Raji (cell line): Measurements from ENCODE around the gene CACNA1F.

Source experiments
- POLR2A ChIP-seq: IDR thresholded peaks from 2 replicates; pipeline ENCODE4 v1.6.1; 2011; ENCODE audit warnings: low read depth, low read length, control low read depth; ENCODE audit not compliant: insufficient read depth

CACNA1F gene

DNA sequence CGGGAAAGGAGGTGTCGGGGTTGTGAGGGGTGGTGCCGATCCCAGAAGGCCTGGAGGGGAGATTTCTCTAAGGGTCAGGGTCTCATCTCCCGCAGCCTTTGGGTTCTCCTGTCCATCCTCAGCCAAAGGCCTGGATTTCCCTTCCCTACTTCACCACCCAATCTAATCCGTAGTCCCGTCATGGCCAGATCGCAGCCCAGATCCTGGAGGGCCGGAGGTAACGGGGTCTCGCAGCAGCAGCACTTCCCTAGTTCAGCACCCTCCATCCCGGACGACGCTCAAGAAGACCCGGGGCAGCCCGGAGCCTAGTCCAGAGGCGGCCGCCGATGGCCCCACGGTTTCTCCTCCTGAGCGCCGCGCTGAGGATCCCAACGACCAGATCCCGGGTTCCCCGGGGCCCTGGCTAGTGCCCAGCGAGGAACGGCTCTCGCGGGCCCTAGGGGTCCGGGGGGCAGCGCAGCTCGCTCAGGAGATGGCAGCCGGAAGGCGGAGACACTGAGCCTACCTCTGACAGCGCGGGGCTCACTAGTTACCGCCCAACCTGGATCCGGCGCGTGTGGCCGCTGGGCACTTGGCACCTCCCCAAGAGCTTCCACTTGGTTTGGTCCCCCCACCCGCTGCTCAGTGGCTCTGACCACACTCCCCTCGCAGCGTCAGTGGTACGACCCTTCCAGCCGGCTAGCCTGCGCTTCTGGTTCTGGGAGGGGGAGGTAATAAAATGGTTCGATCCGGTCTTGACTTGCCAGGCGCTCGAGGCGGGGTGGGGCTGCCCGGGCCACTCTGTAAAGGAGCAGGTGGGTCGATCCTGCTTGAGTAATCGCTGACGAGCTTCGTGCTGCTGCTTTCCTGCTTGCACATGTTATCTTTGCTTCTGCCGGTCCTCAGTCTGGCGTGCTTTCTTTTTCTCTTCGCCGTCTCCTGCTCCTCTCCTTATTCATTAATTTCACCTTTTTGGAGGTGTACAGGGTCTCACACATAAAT is 66.9 kb downstream of the CACNA1F start:
- no peak for TF ChIP-seq POLR2A

DNA sequence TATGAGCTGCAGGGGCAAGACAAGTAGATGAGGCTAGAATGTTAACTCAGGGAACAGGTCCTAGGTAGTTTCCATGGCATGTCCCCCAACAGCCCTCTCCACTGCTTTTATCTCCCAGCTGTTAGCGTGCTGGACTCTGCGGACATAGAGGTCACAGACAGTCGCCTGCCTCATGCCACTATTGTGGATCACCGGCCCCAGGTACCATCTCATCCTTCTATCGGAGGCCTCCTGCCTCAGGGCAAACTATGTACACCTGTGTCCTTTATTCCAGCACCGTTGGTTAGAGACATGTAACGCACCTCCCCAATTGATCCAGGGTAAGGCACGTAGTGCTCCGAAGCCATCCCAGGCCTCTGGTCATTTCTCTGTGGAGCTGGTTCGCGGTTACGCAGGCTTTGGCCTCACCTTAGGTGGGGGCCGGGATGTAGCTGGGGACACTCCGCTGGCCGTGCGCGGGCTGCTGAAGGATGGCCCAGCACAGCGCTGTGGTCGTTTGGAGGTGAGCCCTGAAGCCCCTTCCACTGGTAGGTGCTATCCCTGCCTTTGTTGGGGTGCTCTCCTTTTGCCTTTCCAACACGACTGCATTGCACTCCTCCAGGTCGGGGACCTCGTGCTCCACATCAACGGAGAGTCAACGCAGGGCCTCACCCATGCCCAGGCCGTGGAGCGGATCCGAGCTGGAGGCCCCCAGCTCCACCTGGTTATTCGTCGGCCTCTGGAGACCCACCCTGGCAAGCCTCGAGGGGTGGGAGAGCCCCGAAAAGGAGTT is 68.4 kb downstream of the CACNA1F start:
- no peak for TF ChIP-seq POLR2A

DNA sequence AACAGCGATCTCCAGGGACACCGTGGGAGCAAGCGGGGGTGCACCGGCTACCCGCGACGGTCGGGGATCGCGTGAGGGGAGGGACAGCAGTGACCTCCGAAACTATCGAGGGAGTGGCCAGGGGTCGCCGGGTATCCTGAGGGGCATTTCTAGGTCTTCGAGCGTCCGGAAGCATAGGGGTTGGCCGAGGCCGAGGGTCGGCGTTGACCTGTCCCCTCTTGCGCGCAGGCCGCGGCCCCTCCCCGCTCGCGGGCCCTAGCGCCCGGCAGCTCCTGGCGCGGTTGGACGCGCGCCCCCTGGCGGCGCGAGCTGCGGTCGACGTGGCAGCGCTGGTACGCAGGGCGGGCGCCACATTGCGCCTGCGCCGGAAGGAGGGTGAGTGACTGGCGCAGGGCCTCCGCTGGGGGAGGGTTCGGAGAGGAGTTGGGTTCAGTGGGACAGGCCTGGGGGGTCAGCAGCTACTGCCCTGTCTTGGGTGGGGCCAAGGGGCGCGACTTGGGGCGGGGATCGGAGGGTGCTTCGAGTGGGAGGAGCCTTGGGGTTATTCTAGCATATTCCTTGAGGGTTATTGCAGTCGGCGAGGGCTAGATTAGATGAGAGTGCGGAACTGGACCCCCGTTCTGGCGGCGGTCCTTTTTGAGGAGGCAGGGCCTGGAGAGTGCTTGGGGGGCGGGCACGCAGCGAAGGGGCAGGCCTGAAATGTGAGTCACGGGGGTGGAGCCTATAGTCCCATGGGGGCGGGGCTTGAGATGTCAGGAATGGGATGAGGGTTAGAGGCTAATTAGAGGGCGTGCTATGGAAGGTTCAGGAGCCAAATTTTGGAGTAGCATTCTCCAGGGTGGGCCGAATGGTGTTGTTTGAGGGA is 69.4 kb downstream of the CACNA1F start:
- peak; percentile 32; the same call in 1 of the 2 replicates for TF ChIP-seq POLR2A

DNA sequence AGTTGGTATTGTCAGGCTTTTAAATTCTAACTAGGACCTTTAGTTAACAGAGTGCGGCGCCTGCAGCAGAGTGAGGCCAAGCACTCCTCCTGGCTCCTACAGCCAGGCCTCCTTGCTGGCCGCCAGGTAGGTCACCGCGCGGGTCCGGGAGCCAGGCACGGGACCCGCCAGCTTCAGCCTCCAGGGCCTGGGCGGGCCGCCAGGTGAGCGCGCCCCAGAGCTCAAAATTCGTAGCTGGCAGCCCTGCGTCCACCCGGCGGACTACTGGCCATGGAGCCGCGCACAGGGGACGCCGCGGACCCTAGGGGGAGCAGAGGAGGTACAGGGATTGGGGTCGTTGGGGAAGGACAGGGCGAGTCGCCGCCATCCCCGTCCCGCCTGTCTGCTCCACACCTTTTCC is 70.5 kb downstream of the CACNA1F start, which contains the start of gene MAGIX:
Gene MAGIX (plus strand): TSS at position 139 of the 400 bp plus-strand sequence. CDS start 132 bp downstream, at position 271.
- TF ChIP-seq POLR2A, result no peak

DNA sequence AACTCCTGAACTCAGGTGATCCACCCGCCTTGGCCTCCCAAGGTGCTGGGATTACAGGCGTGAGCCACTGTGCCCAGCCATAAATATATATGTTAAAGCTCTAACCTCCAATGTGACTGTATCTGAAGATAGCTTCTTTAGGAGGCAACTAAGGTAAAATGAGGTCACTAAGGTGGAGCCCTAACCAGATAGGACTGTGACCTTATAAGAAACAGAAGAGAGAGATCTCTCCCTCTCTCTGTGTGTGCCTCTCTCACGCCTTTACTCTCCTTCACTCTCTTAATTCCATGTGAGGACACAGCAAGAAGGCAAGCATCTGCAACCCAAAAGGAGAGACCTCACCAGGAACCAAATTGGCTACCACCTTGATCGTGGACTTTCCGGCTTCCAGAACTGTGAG is 71.5 kb downstream of the CACNA1F start:
- TF ChIP-seq POLR2A, result no peak

DNA sequence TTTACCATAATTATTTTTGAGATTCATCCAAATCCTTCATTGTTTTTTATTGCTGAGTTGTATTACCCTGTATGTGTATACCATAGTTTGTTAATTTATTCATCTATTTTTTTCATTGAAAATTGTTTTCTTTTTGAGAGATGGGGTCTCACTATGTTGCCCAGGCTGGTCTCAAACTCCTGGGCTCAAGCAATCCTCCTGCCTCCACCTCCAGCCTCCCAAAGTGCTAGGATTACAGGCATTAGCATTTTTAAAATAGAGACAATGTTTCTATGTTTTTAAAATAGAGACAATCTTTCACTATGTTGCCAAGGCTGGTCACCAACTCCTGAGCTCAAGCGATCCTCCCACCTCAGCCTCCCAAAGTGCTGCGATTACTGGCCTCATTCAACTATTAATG is 72.2 kb downstream of the CACNA1F start:
- no peak for TF ChIP-seq POLR2A

DNA sequence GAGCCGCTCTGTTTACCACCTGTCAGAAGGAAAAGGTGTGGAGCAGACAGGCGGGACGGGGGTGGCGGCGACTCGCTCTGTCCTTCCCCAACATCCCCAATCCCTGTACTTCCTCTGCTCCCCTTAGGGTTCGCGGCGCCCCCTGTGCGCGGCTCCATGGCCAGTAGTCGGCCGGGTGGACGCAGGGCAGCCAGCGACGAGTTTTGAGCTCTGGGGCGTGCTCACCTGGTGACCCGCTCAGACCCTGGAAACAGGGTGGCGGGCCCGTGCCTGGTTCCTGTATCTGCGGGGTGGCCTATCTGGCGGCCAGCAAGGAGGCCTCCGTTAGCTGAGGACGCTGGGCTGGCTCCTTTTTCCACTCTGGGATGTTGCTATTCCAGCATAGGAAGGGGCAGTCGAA is 75.9 kb downstream of the CACNA1F start:
- TF ChIP-seq POLR2A, result no peak

DNA sequence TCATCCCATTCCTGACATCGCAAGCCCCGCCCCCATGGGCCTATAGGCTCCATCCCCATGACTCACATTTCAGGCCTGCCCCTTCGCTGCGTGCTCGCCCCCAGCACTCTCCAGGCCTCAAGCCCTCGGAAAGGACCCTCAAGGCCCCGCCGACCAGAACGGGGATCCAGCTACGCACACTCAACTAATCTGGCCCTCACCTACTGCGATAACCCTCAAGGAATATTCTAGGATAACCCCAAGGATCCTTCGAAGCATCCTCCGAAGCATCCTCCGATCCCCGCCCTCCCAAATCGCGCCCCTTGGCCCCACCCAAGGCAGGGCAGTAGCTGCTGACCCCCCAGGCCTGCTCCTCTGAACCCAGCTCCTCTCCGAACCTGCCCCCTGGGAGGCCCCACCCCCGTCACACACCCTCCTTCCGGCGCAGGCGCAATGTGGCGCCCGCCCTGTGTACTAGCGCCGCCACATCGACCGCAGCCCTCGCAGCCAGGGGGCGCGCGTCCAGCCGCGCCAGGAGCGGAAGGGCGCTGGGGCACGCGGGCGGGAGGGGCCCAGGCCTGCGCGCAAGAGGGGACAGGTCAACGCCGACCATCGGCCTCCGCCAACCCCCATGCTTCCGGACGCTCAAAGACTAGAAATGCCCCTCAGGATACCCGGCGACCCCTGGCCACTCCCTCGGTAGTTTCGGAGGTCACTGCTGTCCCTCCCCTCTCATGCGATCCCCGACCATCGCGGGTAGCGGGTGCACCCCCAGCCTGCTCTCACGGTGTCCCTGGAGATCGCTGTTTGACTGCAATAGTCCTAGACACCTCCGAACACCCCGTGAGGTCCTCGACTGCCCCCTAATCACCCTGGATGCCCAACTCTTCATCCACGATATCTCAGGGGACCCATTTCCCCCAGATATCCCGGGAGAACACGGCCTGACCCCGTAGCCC is 77.0 kb downstream of the CACNA1F start:
- peak; percentile 34 for TF ChIP-seq POLR2A

DNA sequence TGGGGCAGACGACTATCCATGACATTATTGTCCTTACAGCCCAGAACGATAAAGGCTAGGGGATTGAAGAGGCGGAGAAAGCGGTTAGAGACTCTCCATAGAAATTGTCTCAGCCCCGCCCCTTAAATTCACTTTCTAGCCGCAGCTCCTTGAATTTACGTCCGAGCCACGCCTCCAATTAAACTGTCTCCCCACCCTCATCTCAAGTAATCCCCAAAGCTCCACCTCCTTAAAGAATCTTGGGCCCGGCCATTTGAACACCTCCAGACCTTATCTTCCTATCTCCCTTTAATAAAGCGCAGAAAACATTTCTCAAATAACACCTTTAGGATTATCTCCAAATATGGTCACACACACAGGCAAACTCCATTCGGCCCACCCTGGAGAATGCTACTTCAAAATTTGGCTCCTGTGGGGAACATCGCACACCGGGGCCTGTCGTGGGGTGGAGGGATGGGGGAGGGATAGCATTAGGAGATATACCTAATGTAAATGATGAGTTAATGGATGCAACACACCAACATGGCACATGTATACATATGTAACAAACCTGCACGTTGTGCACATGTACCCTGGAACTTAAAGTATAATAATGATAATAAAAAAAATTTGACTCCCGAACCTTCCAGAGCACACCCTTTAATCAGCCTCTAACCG is 77.8 kb downstream of the CACNA1F start:
- no peak for TF ChIP-seq POLR2A
